ENCODE measurements around the gene COPA.
"Not testable (repeated sequence)": the region's sequence is repeated elsewhere in the genome, so short reads cannot be mapped to it uniquely, and the experiment has no call there.

Gene COPA

DNA sequence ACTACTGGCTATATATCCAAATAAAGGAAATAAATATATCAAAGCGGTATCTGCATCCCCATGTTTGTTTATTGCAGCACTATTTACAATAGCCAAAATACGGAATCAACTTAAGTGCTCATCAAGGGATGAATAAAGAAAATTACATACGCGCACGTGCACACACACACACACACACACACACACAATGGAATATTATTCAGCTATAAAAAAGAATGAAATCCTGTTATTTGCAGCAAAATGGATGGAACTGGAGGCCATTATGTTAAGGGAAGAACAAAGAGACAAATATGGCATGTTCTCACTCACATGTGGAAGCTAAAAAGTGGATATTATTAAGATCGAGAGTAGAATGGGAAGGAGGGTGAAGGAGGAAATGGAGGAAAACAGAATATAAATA is 20.2 kb downstream of the COPA start:
- DNase-seq: no peak

- DNase-seq: no peak
Measured at GRCh38 chr1:160315359-160315758, 27.7 kb downstream of the COPA start.

- no peak for DNase-seq
Measured at GRCh38 chr1:160309571-160309970, 33.5 kb downstream of the COPA start.

- no peak for DNase-seq
Measured at GRCh38 chr1:160309185-160309557, 33.9 kb downstream of the COPA start.

GRCh38 chr1:160308451-160309184 is 34.4 kb downstream of the COPA start:
- no peak for DNase-seq

GRCh38 chr1:160307118-160307791 is 35.8 kb downstream of the COPA start:
- DNase-seq: no peak

- DNase-seq: no peak
Measured at GRCh38 chr1:160300173-160300572, 42.9 kb downstream of the COPA start.

- DNase-seq: no peak
Measured at GRCh38 chr1:160296036-160296435, 47.0 kb downstream of the COPA start.

DNA sequence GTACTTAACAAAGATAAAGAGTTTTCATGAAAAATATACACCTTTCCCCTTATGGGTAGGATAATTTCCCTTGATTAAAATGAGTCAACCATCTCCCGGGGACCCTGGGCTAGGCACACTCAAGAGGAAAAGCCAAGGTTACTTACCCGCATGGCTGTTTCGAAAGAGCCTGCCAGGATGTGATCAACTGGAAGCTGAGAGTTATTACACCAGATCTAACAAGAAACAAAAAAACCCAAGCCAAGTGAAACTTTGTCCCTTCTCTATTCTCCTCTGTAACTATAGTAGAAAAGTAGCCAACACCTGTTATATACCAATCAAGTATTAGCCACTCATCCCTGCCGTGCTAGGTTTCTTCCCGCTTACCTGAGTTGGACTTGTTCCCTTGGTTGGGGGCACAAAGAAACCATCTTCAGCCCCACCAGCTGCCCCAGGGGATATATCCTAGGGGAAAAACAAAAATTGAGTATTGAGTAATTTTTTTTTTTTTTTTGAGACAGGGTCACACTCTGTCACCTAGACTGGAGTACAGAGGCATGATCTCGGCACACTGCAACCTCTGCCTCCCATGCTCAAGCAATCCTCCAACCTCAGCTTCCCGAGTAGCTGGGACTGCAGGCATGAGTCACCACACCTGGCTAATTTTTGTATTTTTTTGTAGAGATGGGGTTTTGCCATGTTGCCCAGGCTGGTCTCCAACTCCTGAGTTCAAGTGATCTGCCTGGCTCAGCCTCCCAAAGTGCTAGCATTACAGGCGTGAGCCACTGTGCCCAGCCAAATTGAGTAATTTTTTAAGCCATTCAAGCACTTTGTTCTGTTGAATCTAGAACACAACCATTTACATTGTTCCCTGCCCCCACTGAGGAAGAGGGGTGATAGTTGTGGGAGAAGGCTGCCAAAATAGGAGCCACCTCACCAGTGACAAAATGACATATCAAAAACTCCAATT is 49.8 kb downstream of the COPA start:
- no peak for DNase-seq

DNA sequence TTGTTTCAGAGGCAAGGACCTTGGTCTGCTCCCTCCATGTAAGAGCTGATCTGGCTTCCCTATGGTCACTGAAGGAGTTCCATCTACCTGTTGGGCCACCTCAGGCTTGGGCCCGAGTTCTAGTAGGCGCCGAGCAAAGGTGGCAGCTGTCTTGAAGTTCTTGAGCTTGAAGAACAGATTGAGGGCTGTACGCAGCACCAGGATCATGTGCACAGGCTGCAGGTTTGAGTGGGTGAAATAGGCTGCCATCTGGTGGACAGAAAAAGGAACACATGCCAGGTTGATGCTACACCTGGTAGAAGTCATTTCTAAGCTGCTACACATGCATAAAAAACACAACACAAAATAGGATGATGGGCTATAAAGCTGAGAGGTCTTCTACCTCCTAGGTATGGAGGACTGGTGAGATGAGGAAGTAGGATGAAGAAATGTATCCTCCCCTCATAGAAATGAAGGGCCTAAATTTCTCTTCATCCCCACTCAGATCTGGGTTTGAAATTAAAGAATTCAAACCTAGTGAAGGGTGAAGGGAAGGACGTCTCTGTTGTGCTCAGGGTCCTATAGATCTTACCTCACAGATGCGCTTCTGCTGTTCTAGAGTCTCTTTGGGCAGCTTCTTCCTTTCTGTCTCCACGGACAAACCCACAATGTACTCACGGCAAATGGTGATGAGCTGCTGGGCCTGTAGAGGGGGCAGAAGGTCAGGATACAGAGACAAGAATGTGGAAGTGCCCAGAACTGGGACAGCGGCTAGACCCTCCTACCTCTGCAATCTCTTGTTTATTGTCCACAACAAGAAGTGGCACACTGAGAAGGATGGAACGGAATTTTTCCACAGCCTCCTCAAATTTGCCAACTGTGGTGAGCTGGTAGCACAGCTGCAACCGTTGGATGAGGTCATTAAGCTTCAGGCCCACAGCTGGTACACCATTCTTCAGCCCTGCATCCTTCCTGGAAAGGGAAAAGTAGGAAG is 51.5 kb downstream of the COPA start:
- peak; percentile 51 for DNase-seq

DNA sequence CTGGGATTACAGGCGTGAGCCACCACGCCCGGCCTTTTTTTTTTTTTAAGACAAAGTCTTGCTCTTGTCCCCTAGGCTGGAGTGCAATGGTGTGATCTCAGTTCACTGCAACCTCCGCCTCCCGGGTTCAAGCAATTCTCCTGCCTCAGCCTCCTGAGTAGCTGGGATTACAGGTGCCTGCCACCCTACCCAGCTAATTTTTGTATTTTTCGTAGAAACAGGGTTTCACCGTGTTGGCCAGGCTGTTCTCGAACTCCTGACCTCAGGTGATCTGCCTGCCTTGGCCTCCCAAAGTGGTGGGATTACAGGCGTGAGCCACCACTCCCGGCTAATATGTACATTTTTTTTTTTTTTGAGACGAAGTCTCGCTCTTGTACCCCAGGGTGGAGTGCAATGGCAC is 55.3 kb downstream of the COPA start:
- not testable (repeated sequence) for DNase-seq

- no peak for DNase-seq
Measured at GRCh38 chr1:160285506-160285905, 57.5 kb downstream of the COPA start.

- DNase-seq: peak; percentile 81
Measured at GRCh38 chr1:160284782-160285344, 58.2 kb downstream of the COPA start, which contains the start of gene PEX19. PEX19 (minus strand) TSS chr1:160285133; CDS start chr1:160285124, 9 bp downstream.

GRCh38 chr1:160284220-160284781 is 58.7 kb downstream of the COPA start:
- no peak for DNase-seq

GRCh38 chr1:160282807-160283206 is 60.2 kb downstream of the COPA start:
- DNase-seq: no peak

DNA sequence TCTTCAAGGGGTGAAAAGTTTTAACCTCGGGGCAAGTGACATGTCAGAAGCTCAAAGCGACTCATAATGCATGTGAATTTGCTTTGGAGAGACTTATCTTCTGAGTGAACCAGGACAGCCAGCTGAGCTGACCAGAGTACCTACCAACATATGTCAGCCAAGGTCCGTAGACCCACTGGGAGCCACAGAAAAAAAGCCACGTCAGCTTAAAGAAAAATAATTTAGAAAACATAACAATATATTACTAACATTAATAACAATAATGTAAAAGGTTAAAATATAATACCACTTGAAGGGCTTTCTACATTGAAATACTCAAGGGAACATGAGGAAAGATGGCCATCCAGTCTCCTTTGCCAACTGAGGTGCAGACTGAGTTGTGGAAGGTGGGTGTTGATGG is 65.1 kb downstream of the COPA start:
- no peak for DNase-seq

GRCh38 chr1:160277330-160277729 is 65.7 kb downstream of the COPA start:
- DNase-seq: no peak

GRCh38 chr1:160271025-160271424 is 72.0 kb downstream of the COPA start:
- DNase-seq: no peak

DNA sequence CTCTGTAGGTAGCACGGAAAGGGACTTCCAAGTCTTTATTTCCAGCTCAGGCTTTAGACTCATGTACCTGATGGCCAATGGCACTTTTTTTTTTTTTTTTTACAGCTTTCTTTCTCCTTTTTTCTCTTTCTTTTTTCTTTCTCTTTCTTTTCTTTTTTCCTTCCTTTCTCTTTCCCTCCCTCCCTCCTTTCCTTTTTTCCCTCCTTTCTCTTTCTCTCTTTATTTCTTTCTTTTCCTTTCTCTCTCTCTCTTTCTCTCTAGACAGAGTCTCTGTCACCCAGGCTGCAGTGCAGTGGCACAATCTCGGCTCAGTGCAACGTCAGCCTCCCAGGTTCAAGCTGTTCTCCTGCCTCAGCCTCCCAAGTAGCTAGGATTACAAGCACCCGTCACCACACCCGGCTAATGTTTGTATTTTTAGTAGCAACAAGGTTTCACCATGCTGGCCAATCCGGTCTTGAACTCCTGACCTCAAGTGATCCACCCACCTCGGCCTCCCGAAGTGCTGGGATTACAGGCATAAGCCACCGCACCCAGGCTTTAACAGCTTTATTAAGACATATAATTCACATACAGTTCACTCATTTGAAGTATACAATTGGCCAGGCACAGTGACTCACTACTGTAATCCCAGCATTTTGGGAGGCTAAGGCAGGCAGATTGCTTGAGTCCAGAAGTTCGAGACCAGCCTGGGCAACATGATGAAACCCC is 75.6 kb downstream of the COPA start:
- no peak for DNase-seq

- no peak for DNase-seq
Measured at GRCh38 chr1:160264795-160265307, 78.2 kb downstream of the COPA start.

Data from COR-L47 (cell line).